Esophagus squamous epithelium (tissue), 4 donors: ENCODE results near the gene RALGPS1.

Experiments
- POLR2A ChIP-seq, 4 donors: fragments of 450-650 bp; IDR thresholded peaks; one replicate each; pipeline ENCODE4 v1.6.1; 2017; ENCODE audit warnings: antibody characterized with exemption in 4 of 4, mild to moderate bottlenecking in 4 of 4, moderate library complexity in 3 of 4
- TF ChIP-seq, protein P1 (sequence below), 6 experiments: fragments of 450-650 bp in 4 of 6; fragments of 200-600 bp in 2 of 6; sonication (generic) in 2 of 6; IDR thresholded peaks; one replicate each; pipeline ENCODE4 v1.5.1; 2016 to 2019; ENCODE audit warnings: antibody characterized with exemption in 6 of 6, mild to moderate bottlenecking in 4 of 6, moderate library complexity in 4 of 6

DNA sequence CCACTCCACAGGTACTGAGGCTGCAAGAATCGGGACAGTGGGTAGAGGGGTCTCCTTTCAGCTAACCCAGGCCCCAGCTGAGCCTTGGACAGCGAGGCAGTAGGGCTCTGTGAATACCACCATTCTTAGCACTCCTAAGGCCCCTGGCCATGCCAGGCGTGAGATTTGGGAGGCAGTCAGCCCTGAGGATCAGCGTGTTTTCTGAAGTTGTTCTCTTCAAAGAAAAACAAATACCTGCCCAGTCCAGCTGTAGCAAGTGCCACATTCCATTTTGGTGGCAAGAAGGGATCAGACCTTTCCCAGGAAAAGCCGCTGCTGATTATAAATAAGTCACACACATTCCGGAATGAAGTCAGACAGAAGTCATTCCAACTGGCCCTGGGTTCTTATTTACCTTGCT is 47.8 kb downstream of the RALGPS1 start:
- TF ChIP-seq, protein P1, sequence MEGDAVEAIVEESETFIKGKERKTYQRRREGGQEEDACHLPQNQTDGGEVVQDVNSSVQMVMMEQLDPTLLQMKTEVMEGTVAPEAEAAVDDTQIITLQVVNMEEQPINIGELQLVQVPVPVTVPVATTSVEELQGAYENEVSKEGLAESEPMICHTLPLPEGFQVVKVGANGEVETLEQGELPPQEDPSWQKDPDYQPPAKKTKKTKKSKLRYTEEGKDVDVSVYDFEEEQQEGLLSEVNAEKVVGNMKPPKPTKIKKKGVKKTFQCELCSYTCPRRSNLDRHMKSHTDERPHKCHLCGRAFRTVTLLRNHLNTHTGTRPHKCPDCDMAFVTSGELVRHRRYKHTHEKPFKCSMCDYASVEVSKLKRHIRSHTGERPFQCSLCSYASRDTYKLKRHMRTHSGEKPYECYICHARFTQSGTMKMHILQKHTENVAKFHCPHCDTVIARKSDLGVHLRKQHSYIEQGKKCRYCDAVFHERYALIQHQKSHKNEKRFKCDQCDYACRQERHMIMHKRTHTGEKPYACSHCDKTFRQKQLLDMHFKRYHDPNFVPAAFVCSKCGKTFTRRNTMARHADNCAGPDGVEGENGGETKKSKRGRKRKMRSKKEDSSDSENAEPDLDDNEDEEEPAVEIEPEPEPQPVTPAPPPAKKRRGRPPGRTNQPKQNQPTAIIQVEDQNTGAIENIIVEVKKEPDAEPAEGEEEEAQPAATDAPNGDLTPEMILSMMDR (IDR thresholded peaks at IDR 0.05), result no peak
- no peak for TF ChIP-seq POLR2A (IDR thresholded peaks at IDR 0.05)
